RKO (cell line): ENCODE data around the gene VARS2.

Experiments
- DNase-seq: peaks from one replicate; pipeline ENCODE4 v3.0.0-alpha.2; 2016; ENCODE audit warnings: low spot score

Gene VARS2

DNA sequence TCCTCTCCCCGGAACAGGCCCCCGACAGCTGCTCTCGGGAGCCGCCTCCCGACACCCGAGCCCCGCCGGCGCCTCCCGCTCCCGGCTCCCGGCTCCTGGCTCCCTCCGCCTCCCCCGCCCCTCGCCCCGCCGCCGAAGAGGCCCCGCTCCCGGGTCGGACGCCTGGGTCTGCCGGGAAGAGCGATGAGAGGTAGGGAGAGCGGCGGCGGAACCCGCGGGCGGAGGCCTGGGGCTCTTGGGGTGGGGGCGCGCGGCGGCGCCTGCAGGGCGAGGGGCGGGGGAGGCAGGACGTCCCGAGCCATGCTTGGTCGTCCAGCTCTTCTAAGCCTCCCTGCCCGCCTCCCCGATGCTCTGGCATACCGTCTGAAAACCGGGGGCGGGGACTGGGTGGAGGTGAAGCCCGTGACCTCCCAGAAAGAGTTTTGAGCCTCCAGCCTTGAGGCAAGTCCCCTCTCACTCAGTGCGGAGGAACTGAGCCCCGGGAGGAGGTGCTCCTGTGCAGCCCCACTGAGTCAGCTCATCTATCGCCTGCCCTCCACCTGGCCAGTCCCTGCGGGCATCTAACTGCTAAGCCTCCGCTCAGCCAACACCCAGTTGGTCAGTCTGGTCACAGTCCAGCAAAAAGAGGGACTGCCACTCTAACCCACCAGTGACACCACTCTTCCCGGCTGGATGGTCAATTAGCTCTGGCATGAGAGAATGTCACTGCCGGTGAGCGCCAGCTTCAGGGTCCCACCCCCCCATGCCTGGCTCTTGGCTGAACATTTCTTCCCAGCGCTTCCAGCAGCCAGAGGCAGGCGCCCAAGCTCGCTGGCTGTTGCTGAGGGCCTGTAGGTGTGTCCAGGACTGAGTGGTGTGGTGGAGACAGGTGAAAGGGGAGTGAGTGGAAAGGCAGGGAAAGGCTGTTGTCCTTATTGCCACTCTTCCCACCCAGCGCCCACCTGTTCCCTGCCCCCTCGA is 29.2 kb upstream of the VARS2 start:
- DNase-seq = peak; percentile 68

DNA sequence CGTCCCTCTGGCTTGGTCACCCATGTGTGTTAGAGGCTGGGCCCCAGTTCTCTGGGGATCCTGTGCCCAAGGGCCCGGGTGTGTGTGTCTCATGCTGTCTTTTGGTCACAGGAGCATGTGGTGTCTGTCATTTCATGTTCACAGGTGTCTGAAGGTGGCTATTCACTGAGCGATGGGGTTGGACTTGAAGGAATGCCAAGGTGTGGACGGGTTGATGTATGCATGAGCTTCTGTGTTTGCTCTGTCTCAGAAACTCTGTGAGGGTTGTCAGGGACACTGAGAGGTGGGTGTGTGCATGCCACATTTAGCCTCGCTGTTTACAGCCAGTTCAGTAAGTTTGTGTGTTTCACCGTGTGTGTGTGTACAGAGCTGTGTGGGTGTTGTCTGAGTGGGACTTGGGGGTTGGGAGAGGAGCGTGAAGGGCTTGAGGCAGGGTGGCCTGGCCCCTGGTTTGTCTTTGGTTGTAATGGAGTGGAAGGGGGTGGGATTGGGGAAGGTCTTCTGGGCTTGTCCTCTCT is 28.5 kb upstream of the VARS2 start:
- DNase-seq = no peak

DNA sequence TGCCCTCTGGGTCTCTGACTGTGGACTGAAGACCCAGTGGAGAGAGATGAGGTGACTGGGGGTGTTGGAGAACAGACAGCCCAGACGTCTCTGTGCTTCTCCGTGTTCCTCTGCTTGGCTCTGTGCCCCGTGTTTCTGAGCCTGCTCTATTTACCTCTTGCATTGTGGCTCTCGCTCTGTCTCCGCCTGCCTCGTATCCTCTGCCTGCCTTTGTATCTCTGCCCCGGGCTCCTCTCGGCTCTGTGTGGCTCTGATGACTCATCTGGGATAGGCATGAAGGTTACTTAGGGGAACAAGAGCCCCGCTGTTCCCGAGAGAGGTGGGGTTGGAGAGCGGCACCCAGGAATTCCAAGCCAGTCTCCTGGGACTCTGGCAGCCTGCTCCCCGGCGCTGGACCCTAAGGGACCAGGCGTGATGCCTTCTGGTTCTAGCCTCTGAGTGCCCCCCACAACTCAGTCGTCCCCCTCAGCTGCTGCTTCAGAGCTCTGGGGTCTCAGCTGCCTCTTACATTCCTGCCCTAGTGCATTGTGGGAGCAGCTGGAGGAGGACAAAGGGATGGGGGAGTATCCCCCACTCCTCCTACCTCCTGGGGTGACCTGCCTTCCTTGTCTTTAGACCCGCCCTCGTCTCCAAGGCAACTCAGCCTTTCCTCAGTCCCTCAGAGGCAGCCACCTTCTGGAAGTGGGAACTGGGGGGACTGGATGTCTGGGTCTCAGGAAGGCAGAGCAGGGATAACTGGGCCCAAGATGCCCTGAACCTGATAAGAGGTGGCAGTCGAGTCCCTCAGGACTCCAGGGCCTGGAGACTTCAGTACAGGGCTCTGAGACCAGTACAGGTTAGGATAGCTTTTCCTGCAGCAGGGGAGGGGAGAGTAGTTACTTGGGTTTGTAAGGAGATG is 27.8 kb upstream of the VARS2 start:
- peak; percentile 50 for DNase-seq

DNA sequence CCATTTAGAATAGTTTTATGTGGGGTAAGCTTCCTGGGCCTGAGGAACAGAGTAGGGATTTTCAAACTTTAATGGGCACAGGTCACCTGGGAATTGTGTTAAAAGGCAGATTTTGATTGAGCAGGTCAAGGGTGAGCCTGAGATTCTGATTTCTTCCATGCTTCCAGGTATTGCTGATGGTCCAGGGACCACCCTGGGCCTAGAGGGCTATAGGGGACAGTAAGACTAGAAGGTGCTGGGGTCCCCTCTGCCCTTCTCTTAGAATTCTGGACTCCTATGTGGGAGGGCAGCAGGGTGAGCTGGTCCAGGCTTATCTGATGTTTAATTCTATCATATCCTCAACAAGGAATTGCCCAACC is 27.2 kb upstream of the VARS2 start:
- DNase-seq = no peak

DNA sequence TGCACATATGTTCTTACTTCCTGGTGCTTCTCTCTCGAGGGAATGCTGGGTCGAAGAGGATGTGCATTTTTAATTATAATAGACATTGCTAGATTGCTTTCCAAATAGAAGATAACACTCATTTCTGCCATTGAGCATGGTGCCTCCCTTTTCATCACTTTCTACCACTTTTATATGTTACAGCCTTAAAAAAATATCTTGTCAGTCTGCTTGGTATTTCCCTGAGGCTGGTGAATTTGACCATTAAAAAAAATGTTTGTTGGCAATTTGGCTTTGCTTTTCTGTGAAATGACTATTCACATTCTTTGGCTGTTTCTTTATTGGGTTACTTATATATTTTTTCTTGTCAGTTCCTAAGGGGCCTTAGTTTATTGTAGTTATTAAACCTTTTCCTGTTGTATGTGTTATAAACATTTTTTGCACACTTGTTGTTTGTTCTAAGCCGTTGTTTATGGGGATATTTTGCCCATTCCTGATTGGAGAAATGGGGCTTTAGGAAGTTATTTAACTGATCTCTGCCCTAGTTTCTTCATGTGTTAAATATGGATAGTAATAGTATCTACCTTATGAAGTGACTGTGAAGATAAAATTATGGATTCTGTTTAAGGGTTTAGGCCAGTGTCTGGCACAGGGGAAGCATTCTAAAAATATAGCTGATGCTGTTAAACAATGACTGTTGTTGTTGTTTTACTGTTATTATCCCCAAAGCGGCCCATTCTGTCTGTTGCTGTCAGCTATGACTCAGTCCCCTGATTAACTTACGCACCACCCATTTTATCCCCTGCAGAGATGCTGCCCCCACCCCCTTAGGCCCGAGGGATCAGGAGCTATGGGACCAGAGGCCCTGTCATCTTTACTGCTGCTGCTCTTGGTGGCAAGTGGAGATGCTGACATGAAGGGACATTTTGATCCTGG is 25.9 kb upstream of the VARS2 start:
- no peak for DNase-seq

DNA sequence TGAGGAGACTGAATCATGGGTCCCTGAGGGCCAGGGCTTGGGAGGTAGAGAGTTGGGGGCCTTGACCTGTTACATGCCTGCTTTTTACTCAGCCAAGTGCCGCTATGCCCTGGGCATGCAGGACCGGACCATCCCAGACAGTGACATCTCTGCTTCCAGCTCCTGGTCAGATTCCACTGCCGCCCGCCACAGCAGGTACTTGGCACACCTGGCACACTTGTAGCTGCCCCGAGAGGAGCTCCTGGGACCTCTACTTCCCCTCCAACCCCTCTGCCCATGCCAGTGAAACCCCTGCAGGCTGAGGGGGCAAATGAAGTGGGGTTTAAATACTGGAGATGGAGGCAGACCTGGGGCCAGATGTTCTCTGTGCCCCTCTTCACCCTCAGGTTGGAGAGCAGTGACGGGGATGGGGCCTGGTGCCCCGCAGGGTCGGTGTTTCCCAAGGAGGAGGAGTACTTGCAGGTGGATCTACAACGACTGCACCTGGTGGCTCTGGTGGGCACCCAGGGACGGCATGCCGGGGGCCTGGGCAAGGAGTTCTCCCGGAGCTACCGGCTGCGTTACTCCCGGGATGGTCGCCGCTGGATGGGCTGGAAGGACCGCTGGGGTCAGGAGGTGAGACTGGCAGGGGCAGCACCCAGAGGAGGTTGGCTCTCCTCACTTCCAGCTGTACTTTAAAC is 25.1 kb upstream of the VARS2 start:
- no peak for DNase-seq

DNA sequence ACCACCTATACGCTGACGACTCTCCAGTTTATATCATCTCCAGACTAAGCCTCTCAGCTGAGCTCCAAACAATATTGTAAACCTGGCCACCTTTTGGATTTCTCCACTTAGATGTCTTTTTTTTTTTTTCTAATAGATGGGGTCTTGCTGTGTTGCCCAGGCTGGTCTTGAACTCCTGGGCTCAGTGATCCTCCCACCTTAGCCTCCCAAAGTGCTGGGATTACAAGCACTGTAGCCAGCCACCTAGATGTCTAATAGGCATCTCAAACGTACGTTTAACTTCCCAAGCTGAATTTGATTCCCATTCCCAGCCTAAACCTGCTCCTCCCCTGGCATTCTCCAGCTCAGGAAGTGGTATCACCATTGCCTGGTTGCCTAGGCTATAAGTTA is 24.5 kb upstream of the VARS2 start:
- DNase-seq = no peak

DNA sequence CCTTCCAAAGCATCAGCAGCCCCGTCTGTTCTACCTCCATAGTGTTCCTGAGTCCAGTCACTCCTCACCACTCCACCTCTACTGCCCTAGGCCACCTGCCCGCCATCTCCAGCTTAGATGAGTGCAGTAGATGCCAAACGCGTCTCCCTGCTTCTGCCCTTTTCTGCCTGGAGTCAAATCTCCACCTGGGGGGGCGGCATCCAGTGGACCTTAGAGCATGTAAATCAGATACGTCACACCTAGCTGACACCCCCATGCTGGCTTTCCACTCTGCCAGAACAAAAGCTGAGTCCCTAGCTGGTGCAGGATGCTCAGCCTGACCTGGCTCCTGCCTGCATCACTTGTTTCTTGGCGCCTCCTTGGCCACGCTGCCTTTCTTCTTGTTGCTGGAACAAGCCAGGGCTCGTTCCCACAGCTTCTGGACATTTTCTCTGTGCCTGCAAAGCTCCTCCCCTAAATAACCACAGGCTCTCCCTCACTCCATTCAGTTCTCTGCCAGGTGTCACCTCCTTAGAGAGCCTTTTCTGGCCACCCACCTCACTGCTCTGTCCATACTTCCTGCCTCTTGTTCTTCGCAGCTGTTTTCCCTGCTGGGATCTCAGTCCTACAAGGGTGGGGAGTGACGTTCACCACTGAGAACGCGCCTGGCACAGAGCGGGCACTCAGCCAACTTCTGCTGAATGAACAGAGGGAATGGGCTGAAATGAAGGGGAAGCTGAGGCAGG is 24.0 kb upstream of the VARS2 start:
- no peak for DNase-seq

DNA sequence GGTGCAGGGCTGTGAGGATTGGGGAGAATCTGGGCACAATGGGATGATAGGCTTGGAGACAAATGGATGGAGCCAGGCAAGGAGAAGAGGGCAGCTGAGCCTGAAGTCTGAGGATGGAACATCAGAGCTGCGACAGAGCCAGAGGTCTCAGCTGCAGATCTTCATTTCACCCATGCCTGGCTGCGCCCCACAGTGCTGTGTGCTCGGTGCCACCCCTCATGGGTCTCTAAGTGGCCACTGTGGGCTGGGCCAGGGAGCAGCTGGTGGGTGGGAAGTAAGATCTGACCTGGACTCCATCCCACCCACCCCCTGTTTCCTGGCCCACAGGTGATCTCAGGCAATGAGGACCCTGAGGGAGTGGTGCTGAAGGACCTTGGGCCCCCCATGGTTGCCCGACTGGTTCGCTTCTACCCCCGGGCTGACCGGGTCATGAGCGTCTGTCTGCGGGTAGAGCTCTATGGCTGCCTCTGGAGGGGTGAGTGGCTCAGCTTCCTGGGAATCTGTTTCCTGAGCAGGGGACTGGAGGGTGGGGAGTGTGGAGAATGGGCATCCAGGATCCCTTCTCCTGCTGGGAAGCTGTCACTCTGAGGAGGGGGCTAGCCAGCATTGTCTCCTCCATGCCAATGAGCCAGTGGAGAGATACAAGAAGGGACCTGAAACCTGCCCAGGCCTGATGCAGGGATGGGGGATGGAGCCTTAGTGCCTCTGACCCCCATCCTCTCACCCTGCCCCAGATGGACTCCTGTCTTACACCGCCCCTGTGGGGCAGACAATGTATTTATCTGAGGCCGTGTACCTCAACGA is 23.2 kb upstream of the VARS2 start:
- no peak for DNase-seq

DNA sequence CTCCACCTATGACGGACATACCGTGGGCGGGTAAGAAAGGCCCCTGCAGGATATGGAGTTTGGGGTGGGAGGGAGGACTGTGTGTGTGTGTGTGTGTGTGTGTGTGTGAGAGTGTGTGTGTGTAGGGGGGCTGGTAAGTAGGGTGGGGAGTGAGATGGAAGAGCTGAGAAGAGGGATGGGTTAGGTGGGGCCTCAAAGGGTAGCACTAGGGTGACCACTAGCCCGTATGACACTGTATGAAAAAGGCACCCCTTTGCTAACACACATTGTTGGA is 22.7 kb upstream of the VARS2 start:
- DNase-seq = no peak

DNA sequence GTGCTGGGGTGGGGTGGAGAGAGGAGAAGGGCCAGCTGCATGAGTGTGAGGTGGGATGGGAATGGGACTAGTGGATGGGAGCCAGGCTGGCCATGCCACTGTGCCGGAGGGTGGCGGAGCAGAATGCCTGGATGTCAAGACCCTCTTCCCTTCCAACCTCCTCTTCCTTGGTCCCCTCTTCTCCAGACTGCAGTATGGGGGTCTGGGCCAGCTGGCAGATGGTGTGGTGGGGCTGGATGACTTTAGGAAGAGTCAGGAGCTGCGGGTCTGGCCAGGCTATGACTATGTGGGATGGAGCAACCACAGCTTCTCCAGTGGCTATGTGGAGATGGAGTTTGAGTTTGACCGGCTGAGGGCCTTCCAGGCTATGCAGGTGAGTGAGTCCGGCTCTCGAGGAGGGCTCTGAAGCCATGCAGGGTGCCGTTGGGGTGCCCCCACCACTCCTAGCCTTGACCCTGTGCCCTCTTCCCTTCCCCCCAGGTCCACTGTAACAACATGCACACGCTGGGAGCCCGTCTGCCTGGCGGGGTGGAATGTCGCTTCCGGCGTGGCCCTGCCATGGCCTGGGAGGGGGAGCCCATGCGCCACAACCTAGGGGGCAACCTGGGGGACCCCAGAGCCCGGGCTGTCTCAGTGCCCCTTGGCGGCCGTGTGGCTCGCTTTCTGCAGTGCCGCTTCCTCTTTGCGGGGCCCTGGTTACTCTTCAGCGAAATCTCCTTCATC is 22.1 kb upstream of the VARS2 start:
- no peak for DNase-seq

DNA sequence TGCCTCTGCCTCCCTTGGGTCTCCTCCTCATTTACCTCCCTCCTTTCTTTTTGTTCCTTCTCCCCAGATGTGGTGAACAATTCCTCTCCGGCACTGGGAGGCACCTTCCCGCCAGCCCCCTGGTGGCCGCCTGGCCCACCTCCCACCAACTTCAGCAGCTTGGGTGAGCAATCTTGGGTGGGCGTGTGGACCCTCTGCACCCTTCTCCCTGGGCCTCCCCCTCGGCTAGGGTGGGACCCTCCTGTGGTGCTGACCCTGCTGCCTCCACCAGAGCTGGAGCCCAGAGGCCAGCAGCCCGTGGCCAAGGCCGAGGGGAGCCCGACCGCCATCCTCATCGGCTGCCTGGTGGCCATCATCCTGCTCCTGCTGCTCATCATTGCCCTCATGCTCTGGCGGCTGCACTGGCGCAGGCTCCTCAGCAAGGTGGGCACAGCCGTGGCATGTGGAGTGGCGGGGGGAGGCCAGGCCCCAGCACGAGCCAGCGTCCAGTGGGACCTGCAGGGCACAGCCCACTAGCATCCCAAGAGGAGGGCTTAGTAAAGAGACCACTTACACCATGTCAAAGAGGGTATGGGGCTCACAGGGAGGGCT is 20.9 kb upstream of the VARS2 start:
- no peak for DNase-seq

DNA sequence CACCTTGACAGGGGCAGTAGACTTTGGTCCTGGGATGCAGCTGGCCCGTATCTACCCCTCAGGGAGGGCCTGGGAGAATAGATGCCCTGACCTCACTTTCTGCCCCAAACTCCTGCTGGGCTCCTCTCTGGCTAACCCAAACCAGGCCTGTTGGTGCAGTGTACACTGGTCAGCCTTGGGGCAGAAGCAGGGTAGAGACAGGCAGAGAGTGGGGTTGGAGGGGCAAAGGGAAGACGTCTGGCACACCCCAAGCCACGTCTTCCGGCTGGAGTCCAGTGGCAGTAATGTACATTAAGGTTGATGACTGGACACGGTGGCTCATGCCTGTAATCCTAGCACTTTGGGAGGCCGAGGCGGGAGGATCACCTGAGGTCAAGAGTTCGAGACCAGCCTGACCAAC is 20.4 kb upstream of the VARS2 start:
- DNase-seq = no peak

DNA sequence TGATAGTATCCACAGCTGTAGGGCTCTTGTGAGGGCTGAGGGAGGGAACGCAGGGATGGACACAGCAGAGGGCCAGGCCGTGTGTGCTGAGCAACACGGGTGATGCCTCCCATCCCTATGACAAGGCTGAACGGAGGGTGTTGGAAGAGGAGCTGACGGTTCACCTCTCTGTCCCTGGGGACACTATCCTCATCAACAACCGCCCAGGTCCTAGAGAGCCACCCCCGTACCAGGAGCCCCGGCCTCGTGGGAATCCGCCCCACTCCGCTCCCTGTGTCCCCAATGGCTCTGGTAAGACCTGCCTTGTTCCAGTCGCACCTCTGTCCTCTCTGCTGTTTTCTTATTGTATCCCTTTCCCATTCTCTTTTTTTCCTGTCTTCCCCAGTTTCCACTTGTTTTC is 19.7 kb upstream of the VARS2 start:
- DNase-seq = no peak

DNA sequence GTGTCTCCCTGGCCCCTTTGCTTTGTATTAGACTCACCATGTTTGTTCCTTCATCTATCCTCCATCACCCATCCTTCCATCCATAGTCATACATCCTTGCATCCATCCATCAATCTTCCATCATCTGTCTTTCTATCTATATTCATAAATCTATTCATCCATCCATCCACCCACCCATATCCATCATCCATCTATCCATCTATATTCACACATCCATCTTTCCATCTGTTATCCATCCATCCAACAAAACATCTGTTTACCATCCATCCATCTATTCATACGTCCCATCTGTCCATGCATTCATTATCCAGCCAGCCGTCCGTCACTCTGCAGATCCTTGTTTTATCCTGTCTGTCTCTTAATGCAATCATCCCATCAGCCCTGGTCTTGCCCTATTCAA is 19.1 kb upstream of the VARS2 start:
- DNase-seq = no peak

DNA sequence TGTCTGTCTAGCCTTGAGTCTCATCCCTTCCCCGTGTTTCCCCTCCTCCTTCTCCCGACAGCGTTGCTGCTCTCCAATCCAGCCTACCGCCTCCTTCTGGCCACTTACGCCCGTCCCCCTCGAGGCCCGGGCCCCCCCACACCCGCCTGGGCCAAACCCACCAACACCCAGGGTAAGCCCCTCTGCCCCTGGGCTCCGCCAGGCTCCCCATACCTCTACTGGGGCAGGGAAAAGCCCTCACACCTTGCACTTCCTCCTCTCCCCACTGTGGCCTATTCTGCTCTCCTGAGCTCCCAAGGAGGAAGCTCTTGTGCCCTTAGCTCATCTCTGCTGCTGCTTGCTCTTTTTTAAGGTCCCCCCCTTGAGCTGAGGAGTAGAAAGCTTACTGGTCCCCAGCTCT is 18.7 kb upstream of the VARS2 start:
- DNase-seq = no peak

DNA sequence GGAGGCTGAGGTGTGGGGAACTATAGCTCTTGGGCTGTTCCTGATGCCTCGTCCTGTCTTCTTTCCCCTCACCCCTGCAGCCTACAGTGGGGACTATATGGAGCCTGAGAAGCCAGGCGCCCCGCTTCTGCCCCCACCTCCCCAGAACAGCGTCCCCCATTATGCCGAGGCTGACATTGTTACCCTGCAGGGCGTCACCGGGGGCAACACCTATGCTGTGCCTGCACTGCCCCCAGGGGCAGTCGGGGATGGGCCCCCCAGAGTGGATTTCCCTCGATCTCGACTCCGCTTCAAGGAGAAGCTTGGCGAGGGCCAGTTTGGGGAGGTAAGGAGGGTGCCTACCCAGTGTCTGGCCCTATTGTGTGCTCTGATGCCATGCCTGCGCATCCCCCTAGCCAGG is 17.5 kb upstream of the VARS2 start:
- no peak for DNase-seq

DNA sequence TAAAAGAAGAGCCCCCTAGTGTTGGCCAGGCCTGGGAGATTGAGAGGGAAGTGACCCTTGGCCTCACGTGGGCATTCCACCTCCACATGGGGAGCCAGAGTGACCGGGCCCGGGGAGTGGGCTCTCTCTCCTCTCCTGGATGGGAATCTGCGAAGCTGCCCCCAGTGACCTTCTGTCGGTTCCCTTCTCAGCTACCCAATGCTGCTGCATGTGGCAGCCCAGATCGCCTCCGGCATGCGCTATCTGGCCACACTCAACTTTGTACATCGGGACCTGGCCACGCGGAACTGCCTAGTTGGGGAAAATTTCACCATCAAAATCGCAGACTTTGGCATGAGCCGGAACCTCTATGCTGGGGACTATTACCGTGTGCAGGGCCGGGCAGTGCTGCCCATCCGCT is 16.2 kb upstream of the VARS2 start:
- no peak for DNase-seq
